ENCODE measurements around the gene MED22.

Gene MED22

DNA sequence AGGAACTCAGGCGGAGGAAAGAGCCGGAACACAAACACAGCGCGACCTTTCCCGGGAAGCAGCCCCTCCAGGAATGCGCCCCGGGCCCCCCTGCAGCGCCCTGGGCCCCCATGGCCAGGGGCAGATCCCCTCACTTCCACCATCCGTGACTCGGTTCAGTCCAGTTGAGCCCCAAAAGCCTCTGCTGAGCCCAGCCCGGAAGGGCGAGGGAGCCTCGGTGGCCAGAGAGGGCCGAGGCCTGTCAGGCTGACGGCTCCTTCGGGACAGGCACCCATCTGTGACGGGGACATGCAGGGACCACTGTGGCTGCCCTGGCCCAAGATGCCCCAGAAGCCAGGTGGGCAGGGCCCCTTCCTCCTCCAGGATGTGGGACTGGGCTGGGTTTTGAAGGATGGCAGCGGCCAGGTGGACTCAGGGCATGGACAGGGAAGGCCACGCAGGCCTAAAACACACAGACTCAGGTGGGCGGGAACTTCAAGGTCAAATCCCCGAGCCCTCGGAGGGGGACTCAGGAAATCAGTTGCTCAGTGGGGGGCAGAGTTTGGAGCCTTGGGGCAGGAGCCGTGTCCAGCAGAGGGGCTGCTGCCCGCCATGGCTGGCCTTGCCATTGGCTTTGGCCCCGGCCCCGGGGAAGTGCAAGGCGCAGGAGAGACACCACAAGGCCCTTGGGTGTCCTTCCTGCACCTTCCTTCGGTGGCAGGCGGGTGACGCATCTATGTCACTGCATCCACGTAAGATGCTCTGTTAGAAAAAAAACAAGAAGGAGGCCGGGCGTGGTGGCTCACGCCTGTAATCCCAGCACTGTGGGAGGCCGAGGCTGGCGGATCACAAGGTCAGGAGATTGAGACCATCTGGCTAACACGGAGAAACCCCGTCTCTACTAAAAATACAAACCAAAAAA, 43.2 kb downstream of the MED22 start:
- no peak for DNase-seq

DNA sequence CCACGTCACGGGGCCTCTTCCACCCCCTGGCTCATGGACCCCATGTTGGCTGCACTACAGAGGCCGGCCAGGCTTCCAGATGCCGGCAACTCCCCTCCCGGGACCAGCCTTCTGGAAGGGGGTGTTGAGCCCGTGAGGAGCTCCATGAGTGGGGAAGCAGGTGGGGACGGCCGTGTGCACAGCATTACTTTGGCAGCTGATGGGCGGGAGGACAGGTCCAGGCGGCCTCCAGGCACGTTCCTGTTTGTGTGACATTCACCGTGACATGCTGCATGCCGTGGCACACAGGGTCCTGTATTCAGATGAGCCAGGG, 43.8 kb downstream of the MED22 start:
- DNase-seq: peak in 1 of 2 experiments; percentile 47

GRCh38 chr9:133303266-133304157, 44.4 kb downstream of the MED22 start:
- no peak for DNase-seq

GRCh38 chr9:133301253-133302230, 46.4 kb downstream of the MED22 start:
- no peak for DNase-seq

GRCh38 chr9:133299996-133300395, 47.9 kb downstream of the MED22 start:
- peak in 1 of 2 experiments; percentile 22 for DNase-seq

DNA sequence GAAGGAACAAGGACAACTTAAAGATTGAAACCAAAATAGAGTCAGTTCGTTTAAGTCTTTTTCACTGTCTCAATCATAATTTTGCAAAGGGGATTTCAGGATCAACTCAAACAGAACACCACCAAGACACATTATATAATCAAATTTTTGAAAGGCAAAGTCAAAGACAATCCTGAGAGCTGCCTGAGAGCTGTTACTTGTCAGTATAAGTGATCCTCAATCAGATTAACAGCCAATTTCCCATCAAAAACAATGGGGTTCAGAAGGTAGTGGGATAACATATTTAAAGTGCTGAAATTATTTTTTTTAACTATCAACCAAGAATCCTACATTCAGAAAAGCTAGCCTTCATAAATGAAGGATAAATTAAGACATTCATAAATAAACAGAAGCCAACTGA, 53.7 kb downstream of the MED22 start:
- no peak for DNase-seq

- DNase-seq: no peak
These were observed 57.1 kb downstream of the MED22 start for GRCh38 chr9:133290751-133291302.
